Adrenal gland (tissue), 12 donors: ENCODE measurements around the gene CA9. TPM values are rescaled to one million over a fixed set of nuclear protein-coding genes. Genes with fewer than 3 reads are reported as not detected.
A peak's percentile ranks its signal among the peaks of the same experiment; 100 is the strongest.

ENCODE experiments used
- DNase-seq, 7 donors: peaks; one replicate each; pipeline ENCODE4 v3.0.0-alpha.2; 2019 to 2020
- H3K27ac ChIP-seq, 5 donors: fragments of 200-600 bp; sonication (generic) in 4 of 5; 1 replicate in 3 of 5; 2 replicates in 2 of 5; pipeline versions ENCODE4 v1.5.1 to v1.8.0; 2016 to 2020; ENCODE audit warnings: mild to moderate bottlenecking in 1 of 5
- H3K27me3 ChIP-seq: fragments of 200-600 bp; 2 replicates; pipeline ENCODE4 v1.8.0; 2021
- H3K36me3 ChIP-seq, 2 donors: fragments of 200-600 bp; replicated peaks in 1 of 2; 1 replicate in 1 of 2; 2 replicates in 1 of 2; pipeline versions ENCODE4 v1.5.1 to v1.8.0; 2018 to 2022
- H3K4me1 ChIP-seq, 2 donors: fragments of 200-600 bp; replicated peaks in 1 of 2; 1 replicate in 1 of 2; 2 replicates in 1 of 2; pipeline versions ENCODE4 v1.5.1 to v1.8.0; 2018 to 2021
- H3K4me3 ChIP-seq, 4 donors: fragments of 200-600 bp; sonication (generic) in 3 of 4; one replicate each; pipeline ENCODE4 v1.5.1; 2016 to 2018
- H3K9me3 ChIP-seq, 3 donors: fragments of 200-600 bp; sonication (generic) in 1 of 3; replicated peaks in 1 of 3; 1 replicate in 2 of 3; 2 replicates in 1 of 3; pipeline versions ENCODE4 v1.5.1 to v1.8.0; 2016 to 2021
- CTCF ChIP-seq, 6 experiments: fragments of 450-650 bp in 4 of 6; fragments of 200-600 bp in 2 of 6; sonication (generic) in 1 of 6; IDR thresholded peaks; 1 replicate in 5 of 6; 2 replicates in 1 of 6; pipeline versions ENCODE4 v1.5.1 to v1.8.0; 2016 to 2021; ENCODE audit warnings: antibody characterized with exemption in 6 of 6, mild to moderate bottlenecking in 2 of 6, moderate library complexity in 1 of 6
- POLR2A ChIP-seq, 2 donors: fragments of 450-650 bp; IDR thresholded peaks; one replicate each; pipeline ENCODE4 v1.6.1; 2017; ENCODE audit warnings: antibody characterized with exemption in 2 of 2, mild to moderate bottlenecking in 2 of 2, moderate library complexity in 1 of 2
- WGBS, 4 donors: extraction: QIAGEN DNeasy Blood & Tissue Kit in 2 of 4; methylation state at CpG; one replicate each; pipeline versions ENCODE4 v1.1.5 to v1.1.7; 2013 to 2017; 5-methylcytosine and 5-hydroxymethylcytosine counted together
- intact Hi-C, 2 donors: fragments of 100-400 bp; cut with DNase I; formaldehyde crosslinking; loops; one replicate each; pipeline versions ENCODE4 v1.14.1 to v1.15.0; 2022 to 2023
- microRNA-seq, 3 donors: library from miRNA; unstranded; fragments of <30 nt; microRNA quantifications; one replicate each; pipeline ENCODE4, GENCODE V29; 2017 to 2020
- polyA plus RNA-seq, 3 donors: library from polyadenylated mRNA; stranded (reverse); fragments of 200-250 nt in 2 of 3; fragments of 350-450 nt in 1 of 3; fragmentation: Illumina TruSeq in 1 of 3; extraction: RNeasy Lipid Tissue Mini Kit (QIAGEN cat#74804) in 1 of 3; gene quantifications; one replicate each; pipeline ENCODE4 v1.2.3, GENCODE V29; 2013 to 2014
- small RNA-seq, 2 donors: library from RNA; depleted of rRNA; stranded (forward); fragments of <200 nt; gene quantifications; one replicate each; pipeline ENCODE3, GENCODE V24; 2016
- total RNA-seq, 9 donors: library from RNA; depleted of rRNA in 4 of 9; stranded (reverse); fragments of >200 nt in 4 of 9; fragments of 120-200 nt in 1 of 9; fragmentation: NEBNext Ultra II Directional in 1 of 9; extraction: Animal tissue kit (Norgen Biotek cat#: 25700) in 1 of 9; gene quantifications; one replicate each; pipeline versions ENCODE4 v1.1.0 to v1.2.4, GENCODE V29; 2013 to 2023
- donor health status: healthy with polysubstance abuse.
- donor health status: Bipolar disorder and iron deficiency.
- donor health status: DM: yes; HTN: yes; CAD: no.
- donor health status: DM: no; HTN: no; CAD: no.
- donor health status: DM: no; HTN: no; CAD: no.
- donor health status: DM: yes; HTN: yes; CAD: no.

Gene CA9
- total and polyA plus RNA-seq, 12 donors = 0.28 to 13.7 (median 1.4) TPM

GRCh38 chr9:35729101-35729500, 55.4 kb downstream of the CA9 start:
- TF ChIP-seq CTCF (IDR thresholded peaks at IDR 0.05) (no peak), POLR2A (IDR thresholded peaks at IDR 0.05) (no peak)
- intact Hi-C loops = loop anchor here in 1 of 2 donors (5.0 kb wide), 1 partner anchor 37 kb away; no protein-coding TSS in a partner anchor
- Histone ChIP-seq H3K27me3 (no peaks in the 10 kb centered on the region), H3K4me3 (peak overlapping the region in 1 of 4 donors; percentile 90), H3K9me3 (no peaks in the 10 kb centered on the region), H3K4me1 (peaks cover 56 to 64% of the 10 kb centered on the region in 2 donors), H3K27ac (peak overlapping the region in 4 of 5 donors; percentile 49 to 99 (median 78)), H3K36me3 (peaks cover 0 to 17% of the 10 kb centered on the region in 2 donors)
- DNase-seq = no peak
- 35 to 55% (median 39%) methylated on average over 3 of the region's 3 CpGs for WGBS, 4 donors

GRCh38 chr9:35729700-35730485, 56.2 kb downstream of the CA9 start:
- Histone ChIP-seq H3K4me3 (peak overlapping the region in 1 of 4 donors; percentile 90), H3K36me3 (peaks cover 0 to 16% of the 10 kb centered on the region in 2 donors), H3K27me3 (no peaks in the 10 kb centered on the region), H3K9me3 (no peaks in the 10 kb centered on the region), H3K27ac (peak overlapping the region in 4 of 5 donors; percentile 60 to 99 (median 90)), H3K4me1 (peaks cover 56 to 70% of the 10 kb centered on the region in 2 donors)
- peak in 1 of 2 donors; percentile 13 for TF ChIP-seq POLR2A (IDR thresholded peaks at IDR 0.05)
- TF ChIP-seq CTCF (IDR thresholded peaks at IDR 0.05) = peak; percentile 43 to 72 (median 58)
- 19 to 26% (median 20%) methylated on average over 6 of the region's 6 CpGs for WGBS, 4 donors
- intact Hi-C loops = loop anchor here in 1 of 2 donors (5.0 kb wide), 2 partner anchors 38 to 68 kb away; no protein-coding TSS in a partner anchor
- DNase-seq = peak; percentile 59 to 82 (median 64)

- Histone ChIP-seq H3K4me3 (peak overlapping the region in 1 of 4 donors; percentile 90), H3K36me3 (peaks cover 0 to 16% of the 10 kb centered on the region in 2 donors), H3K27me3 (no peaks in the 10 kb centered on the region), H3K27ac (peak overlapping the region in 4 of 5 donors; percentile 83 to 99 (median 94)), H3K4me1 (peaks cover 56 to 70% of the 10 kb centered on the region in 2 donors), H3K9me3 (no peaks in the 10 kb centered on the region)
- intact Hi-C loops = loop anchor here in 1 of 2 donors (5.0 kb wide), 1 partner anchor 68 kb away; no protein-coding TSS in a partner anchor
- DNase-seq = no peak
- WGBS, 4 donors = 63 to 73% (median 71%) methylated on average over 2 of the region's 2 CpGs
- TF ChIP-seq POLR2A (IDR thresholded peaks at IDR 0.05) (no peak), CTCF (IDR thresholded peaks at IDR 0.05) (no peak)
Observed at GRCh38 chr9:35730486-35730854, 56.7 kb downstream of the CA9 start.

Small RNA genes lying within 50 kb of the gene (microRNA-seq; reads per million reads assigned to microRNA genes)
- 0 to 0.89 (median 0) reads per million in 3 donors for gene MIR6852

Small RNA genes lying within 50 kb of the gene (small RNA-seq; reads per million reads assigned to genes)
- 0 reads per million in 2 donors for gene RMRP
- gene RN7SL22P = 0 reads per million in 2 donors

Other genes starting within 250 kb of the CA9 start
- gene RUSC2, start 183.8 kb upstream of the CA9 start, total RNA-seq = 10 to 100 TPM in 8 of 9 donors, 1 to 10 TPM in 1; 5.9 to 42.0 (median 29.5) TPM
- gene RUSC2, start 183.8 kb upstream of the CA9 start, polyA plus RNA-seq = 10 to 100 TPM; 14.6 to 66.8 (median 40.6) TPM
- gene TESK1, start 68.7 kb upstream of the CA9 start, total RNA-seq = 100 to 1,000 TPM in 1 of 9 donors, 10 to 100 TPM in 8; 25.9 to 189 (median 56.5) TPM
- 100 to 1,000 TPM in 2 of 3 donors, 10 to 100 TPM in 1; 68.6 to 159 (median 152) TPM for gene TESK1, start 68.7 kb upstream of the CA9 start, polyA plus RNA-seq
- gene CD72, start 55.5 kb upstream of the CA9 start, total RNA-seq = 1 to 10 TPM in 8 of 9 donors, under 1 TPM in 1; 0.69 to 8.0 (median 3.9) TPM
- 10 to 100 TPM in 1 of 3 donors, 1 to 10 TPM in 2; 1.3 to 18.5 (median 7.4) TPM for gene CD72, start 55.5 kb upstream of the CA9 start, polyA plus RNA-seq
- 1 to 10 TPM in 4 of 9 donors, under 1 TPM in 4, not detected in 1; 0.06 to 2.1 (median 0.86) TPM for gene SIT1, start 23.0 kb upstream of the CA9 start, total RNA-seq
- gene SIT1, start 23.0 kb upstream of the CA9 start, polyA plus RNA-seq = 1 to 10 TPM in 1 of 3 donors, under 1 TPM in 1, not detected in 1; 0.37 to 1.0 TPM
- over 10,000 TPM in 5 of 9 donors, 1,000 to 10,000 TPM in 3, 100 to 1,000 TPM in 1; 885 to 23,366 (median 10,611) TPM for gene RMRP, start 15.9 kb upstream of the CA9 start, total RNA-seq
- 1,000 to 10,000 TPM in 2 of 3 donors, not detected in 1; 1,807 to 2,186 TPM for gene RMRP, start 15.9 kb upstream of the CA9 start, polyA plus RNA-seq
- 10 to 100 TPM; 27.9 to 55.0 (median 39.6) TPM for gene CCDC107, start 15.6 kb upstream of the CA9 start, total RNA-seq
- gene CCDC107, start 15.6 kb upstream of the CA9 start, polyA plus RNA-seq = 100 to 1,000 TPM in 2 of 3 donors, 10 to 100 TPM in 1; 53.6 to 198 (median 169) TPM
- 10 to 100 TPM in 1 of 9 donors, 1 to 10 TPM in 3, under 1 TPM in 5; 0.42 to 18.4 (median 0.96) TPM for gene ARHGEF39, start 8.7 kb upstream of the CA9 start, total RNA-seq
- 1 to 10 TPM; 1.2 to 4.0 (median 1.5) TPM for gene ARHGEF39, start 8.7 kb upstream of the CA9 start, polyA plus RNA-seq
- gene TPM2, start 16.0 kb downstream of the CA9 start, total RNA-seq = 100 to 1,000 TPM; 188 to 654 (median 368) TPM
- 1,000 to 10,000 TPM in 2 of 3 donors, 100 to 1,000 TPM in 1; 462 to 1,472 (median 1,350) TPM for gene TPM2, start 16.0 kb downstream of the CA9 start, polyA plus RNA-seq
- gene TLN1, start 58.3 kb downstream of the CA9 start, total RNA-seq = 100 to 1,000 TPM; 157 to 565 (median 372) TPM
- gene TLN1, start 58.3 kb downstream of the CA9 start, polyA plus RNA-seq = 100 to 1,000 TPM; 165 to 232 (median 178) TPM
- 100 to 1,000 TPM in 1 of 9 donors, 10 to 100 TPM in 8; 47.0 to 142 (median 60.3) TPM for gene CREB3, start 58.7 kb downstream of the CA9 start, total RNA-seq
- gene CREB3, start 58.7 kb downstream of the CA9 start, polyA plus RNA-seq = 100 to 1,000 TPM in 1 of 3 donors, 10 to 100 TPM in 2; 47.6 to 113 (median 52.0) TPM
- gene GBA2, start 75.3 kb downstream of the CA9 start, total RNA-seq = 10 to 100 TPM; 28.5 to 74.5 (median 52.4) TPM
- 10 to 100 TPM; 42.4 to 84.8 (median 79.0) TPM for gene GBA2, start 75.3 kb downstream of the CA9 start, polyA plus RNA-seq
- gene RGP1, start 75.4 kb downstream of the CA9 start, total RNA-seq = 10 to 100 TPM; 17.1 to 41.2 (median 23.3) TPM
- gene RGP1, start 75.4 kb downstream of the CA9 start, polyA plus RNA-seq = 10 to 100 TPM in 2 of 3 donors, 1 to 10 TPM in 1; 6.4 to 24.7 (median 13.5) TPM
- 1 to 10 TPM in 2 of 9 donors, not detected in 7; 1.1 to 2.0 TPM for gene MSMP, start 80.3 kb downstream of the CA9 start, total RNA-seq
- gene MSMP, start 80.3 kb downstream of the CA9 start, polyA plus RNA-seq = 1 to 10 TPM in 1 of 3 donors, under 1 TPM in 1, not detected in 1; 0.56 to 1.3 TPM
- 10 to 100 TPM in 8 of 9 donors, 1 to 10 TPM in 1; 5.6 to 69.9 (median 21.5) TPM for gene NPR2, start 117.7 kb downstream of the CA9 start, total RNA-seq
- gene NPR2, start 117.7 kb downstream of the CA9 start, polyA plus RNA-seq = 10 to 100 TPM; 13.5 to 46.4 (median 39.0) TPM
- gene SPAG8, start 138.3 kb downstream of the CA9 start, total RNA-seq = 1 to 10 TPM in 8 of 9 donors, under 1 TPM in 1; 0.98 to 3.6 (median 2.3) TPM
- gene SPAG8, start 138.3 kb downstream of the CA9 start, polyA plus RNA-seq = 1 to 10 TPM; 1.2 to 9.2 (median 4.2) TPM
- 10 to 100 TPM; 27.6 to 99.6 (median 78.7) TPM for gene HINT2, start 141.1 kb downstream of the CA9 start, total RNA-seq
- gene HINT2, start 141.1 kb downstream of the CA9 start, polyA plus RNA-seq = 100 to 1,000 TPM in 2 of 3 donors, 10 to 100 TPM in 1; 83.5 to 199 (median 119) TPM
- under 1 TPM in 1 of 9 donors, not detected in 8; 0.22 TPM for gene FAM221B, start 154.8 kb downstream of the CA9 start, total RNA-seq
- under 1 TPM in 2 of 3 donors, not detected in 1; 0.07 to 0.16 TPM for gene FAM221B, start 154.8 kb downstream of the CA9 start, polyA plus RNA-seq
- 10 to 100 TPM in 7 of 9 donors, 1 to 10 TPM in 2; 5.5 to 43.6 (median 17.5) TPM for gene TMEM8B, start 155.3 kb downstream of the CA9 start, total RNA-seq
- gene TMEM8B, start 155.3 kb downstream of the CA9 start, polyA plus RNA-seq = 10 to 100 TPM; 13.3 to 33.3 (median 23.2) TPM
- not detected for gene OR13J1, start 196.5 kb downstream of the CA9 start, total RNA-seq
- not detected for gene OR13J1, start 196.5 kb downstream of the CA9 start, polyA plus RNA-seq
- 1 to 10 TPM in 5 of 9 donors, under 1 TPM in 2, not detected in 2; 0.35 to 5.9 (median 1.9) TPM for gene HRCT1, start 232.3 kb downstream of the CA9 start, total RNA-seq
- 1 to 10 TPM in 2 of 3 donors, not detected in 1; 1.1 to 1.5 TPM for gene HRCT1, start 232.3 kb downstream of the CA9 start, polyA plus RNA-seq
- 1 to 10 TPM in 7 of 9 donors, under 1 TPM in 2; 0.54 to 3.6 (median 2.0) TPM for gene SPAAR, start 235.6 kb downstream of the CA9 start, total RNA-seq
- 1 to 10 TPM; 2.0 to 3.3 (median 2.6) TPM for gene SPAAR, start 235.6 kb downstream of the CA9 start, polyA plus RNA-seq